Measurements from ENCODE around the gene CCDC15.

CCDC15 gene

GRCh38 chr11:125078516-125079140 lies 124.6 kb downstream of the CCDC15 start:
- H3K36me3 ChIP-seq (ENCODE audit: control insufficient read depth, insufficient read depth, low read length, severe bottlenecking): no peaks in the 10 kb centered on the region
- no peaks in the 10 kb centered on the region for H3K27me3 ChIP-seq (replicated peaks; ENCODE audit: control insufficient read depth, insufficient read depth, low read length)
- H3K4me1 ChIP-seq (ENCODE audit: control insufficient read depth, insufficient read depth, low read length): peaks cover 19% of the 10 kb centered on the region
- H3K4me3 ChIP-seq (ENCODE audit: low read length): no peak overlapping the region
- no peak overlapping the region for H3K9ac ChIP-seq (ENCODE audit: low read length)
- no peak for DNase-seq (ENCODE audit: low read depth)
- H3K9me3 ChIP-seq (ENCODE audit: control insufficient read depth, low read length): no peaks in the 10 kb centered on the region

- peaks cover 19% of the 10 kb centered on the region for H3K4me1 ChIP-seq (ENCODE audit: control insufficient read depth, insufficient read depth, low read length)
- no peak overlapping the region for H3K4me3 ChIP-seq (ENCODE audit: low read length)
- H3K9me3 ChIP-seq (ENCODE audit: control insufficient read depth, low read length): no peaks in the 10 kb centered on the region
- no peak overlapping the region for H3K9ac ChIP-seq (ENCODE audit: low read length)
- H3K36me3 ChIP-seq (ENCODE audit: control insufficient read depth, insufficient read depth, low read length, severe bottlenecking): no peaks in the 10 kb centered on the region
- no peaks in the 10 kb centered on the region for H3K27me3 ChIP-seq (replicated peaks; ENCODE audit: control insufficient read depth, insufficient read depth, low read length)
- DNase-seq (ENCODE audit: low read depth): no peak
These were observed 125.3 kb downstream of the CCDC15 start for GRCh38 chr11:125079151-125079877.

- Histone ChIP-seq H3K4me1 (ENCODE audit: control insufficient read depth, insufficient read depth, low read length) (peaks cover 19% of the 10 kb centered on the region), H3K9me3 (ENCODE audit: control insufficient read depth, low read length) (no peaks in the 10 kb centered on the region), H3K27me3 (replicated peaks; ENCODE audit: control insufficient read depth, insufficient read depth, low read length) (no peaks in the 10 kb centered on the region), H3K9ac (ENCODE audit: low read length) (no peak overlapping the region), H3K36me3 (ENCODE audit: control insufficient read depth, insufficient read depth, low read length, severe bottlenecking) (no peaks in the 10 kb centered on the region), H3K4me3 (ENCODE audit: low read length) (no peak overlapping the region)
- no peak for DNase-seq (ENCODE audit: low read depth)
These were observed 126.0 kb downstream of the CCDC15 start for GRCh38 chr11:125079878-125080530.

GRCh38 chr11:125080531-125080911 lies 126.5 kb downstream of the CCDC15 start:
- Histone ChIP-seq H3K4me3 (ENCODE audit: low read length) (no peak overlapping the region), H3K9ac (ENCODE audit: low read length) (no peak overlapping the region), H3K36me3 (ENCODE audit: control insufficient read depth, insufficient read depth, low read length, severe bottlenecking) (no peaks in the 10 kb centered on the region), H3K4me1 (ENCODE audit: control insufficient read depth, insufficient read depth, low read length) (peaks cover 18% of the 10 kb centered on the region), H3K27me3 (replicated peaks; ENCODE audit: control insufficient read depth, insufficient read depth, low read length) (no peaks in the 10 kb centered on the region), H3K9me3 (ENCODE audit: control insufficient read depth, low read length) (no peaks in the 10 kb centered on the region)
- no peak for DNase-seq (ENCODE audit: low read depth)

- no peak overlapping the region for H3K9ac ChIP-seq (ENCODE audit: low read length)
- DNase-seq (ENCODE audit: low read depth): no peak
- H3K27me3 ChIP-seq (replicated peaks; ENCODE audit: control insufficient read depth, insufficient read depth, low read length): no peaks in the 10 kb centered on the region
- H3K36me3 ChIP-seq (ENCODE audit: control insufficient read depth, insufficient read depth, low read length, severe bottlenecking): no peaks in the 10 kb centered on the region
- H3K9me3 ChIP-seq (ENCODE audit: control insufficient read depth, low read length): no peaks in the 10 kb centered on the region
- H3K4me1 ChIP-seq (ENCODE audit: control insufficient read depth, insufficient read depth, low read length): peaks cover 15% of the 10 kb centered on the region
- no peak overlapping the region for H3K4me3 ChIP-seq (ENCODE audit: low read length)
These were observed 127.2 kb downstream of the CCDC15 start for GRCh38 chr11:125081098-125081798.

GRCh38 chr11:125082040-125082439 lies 128.0 kb downstream of the CCDC15 start:
- no peaks in the 10 kb centered on the region for H3K36me3 ChIP-seq (ENCODE audit: control insufficient read depth, insufficient read depth, low read length, severe bottlenecking)
- H3K4me1 ChIP-seq (ENCODE audit: control insufficient read depth, insufficient read depth, low read length): peaks cover 15% of the 10 kb centered on the region
- H3K27me3 ChIP-seq (replicated peaks; ENCODE audit: control insufficient read depth, insufficient read depth, low read length): no peaks in the 10 kb centered on the region
- no peaks in the 10 kb centered on the region for H3K9me3 ChIP-seq (ENCODE audit: control insufficient read depth, low read length)
- no peak for DNase-seq (ENCODE audit: low read depth)
- no peak overlapping the region for H3K9ac ChIP-seq (ENCODE audit: low read length)
- H3K4me3 ChIP-seq (ENCODE audit: low read length): no peak overlapping the region

- Histone ChIP-seq H3K36me3 (ENCODE audit: control insufficient read depth, insufficient read depth, low read length, severe bottlenecking) (no peaks in the 10 kb centered on the region), H3K4me1 (ENCODE audit: control insufficient read depth, insufficient read depth, low read length) (peaks cover 15% of the 10 kb centered on the region), H3K9me3 (ENCODE audit: control insufficient read depth, low read length) (no peaks in the 10 kb centered on the region), H3K27me3 (replicated peaks; ENCODE audit: control insufficient read depth, insufficient read depth, low read length) (no peaks in the 10 kb centered on the region), H3K9ac (ENCODE audit: low read length) (peak overlapping the region; percentile 27), H3K4me3 (ENCODE audit: low read length) (no peak overlapping the region)
- peak; percentile 79 for DNase-seq (ENCODE audit: low read depth)
These were observed 128.8 kb downstream of the CCDC15 start for GRCh38 chr11:125082611-125083311.

- H3K4me1 ChIP-seq (ENCODE audit: control insufficient read depth, insufficient read depth, low read length): peaks cover 15% of the 10 kb centered on the region
- peak overlapping the region; percentile 45 for H3K4me3 ChIP-seq (ENCODE audit: low read length)
- H3K36me3 ChIP-seq (ENCODE audit: control insufficient read depth, insufficient read depth, low read length, severe bottlenecking): no peaks in the 10 kb centered on the region
- H3K9ac ChIP-seq (ENCODE audit: low read length): peak overlapping the region; percentile 27
- H3K27me3 ChIP-seq (replicated peaks; ENCODE audit: control insufficient read depth, insufficient read depth, low read length): no peaks in the 10 kb centered on the region
- DNase-seq (ENCODE audit: low read depth): no peak
- no peaks in the 10 kb centered on the region for H3K9me3 ChIP-seq (ENCODE audit: control insufficient read depth, low read length)
These were observed 129.5 kb downstream of the CCDC15 start for GRCh38 chr11:125083312-125084056.

- Histone ChIP-seq H3K27me3 (replicated peaks; ENCODE audit: control insufficient read depth, insufficient read depth, low read length) (no peaks in the 10 kb centered on the region), H3K9me3 (ENCODE audit: control insufficient read depth, low read length) (no peaks in the 10 kb centered on the region), H3K4me1 (ENCODE audit: control insufficient read depth, insufficient read depth, low read length) (peaks cover 15% of the 10 kb centered on the region), H3K36me3 (ENCODE audit: control insufficient read depth, insufficient read depth, low read length, severe bottlenecking) (no peaks in the 10 kb centered on the region), H3K4me3 (ENCODE audit: low read length) (no peak overlapping the region), H3K9ac (ENCODE audit: low read length) (no peak overlapping the region)
- no peak for DNase-seq (ENCODE audit: low read depth)
These were observed 130.0 kb downstream of the CCDC15 start for GRCh38 chr11:125084057-125084416.

- no peak overlapping the region for H3K4me3 ChIP-seq (ENCODE audit: low read length)
- H3K4me1 ChIP-seq (ENCODE audit: control insufficient read depth, insufficient read depth, low read length): peaks cover 15% of the 10 kb centered on the region
- H3K9ac ChIP-seq (ENCODE audit: low read length): no peak overlapping the region
- DNase-seq (ENCODE audit: low read depth): no peak
- no peaks in the 10 kb centered on the region for H3K36me3 ChIP-seq (ENCODE audit: control insufficient read depth, insufficient read depth, low read length, severe bottlenecking)
- H3K27me3 ChIP-seq (replicated peaks; ENCODE audit: control insufficient read depth, insufficient read depth, low read length): no peaks in the 10 kb centered on the region
- no peaks in the 10 kb centered on the region for H3K9me3 ChIP-seq (ENCODE audit: control insufficient read depth, low read length)
These were observed 130.8 kb downstream of the CCDC15 start for GRCh38 chr11:125084761-125085231.

Data from adipocyte (in vitro differentiated cells).